ENCODE measurements around the gene DECR2. TPM values are rescaled to one million over a fixed set of nuclear protein-coding genes. Genes with fewer than 3 reads are reported as not detected.

Gene DECR2
- total RNA-seq, 1 donor from 2014 or later = 17.9 TPM

- H3K27ac ChIP-seq = no peak overlapping the region
- H3K4me3 ChIP-seq = no peak overlapping the region
- H3K4me1 ChIP-seq = peaks cover 9% of the 10 kb centered on the region
- no peak for DNase-seq (ENCODE audit: extremely low spot score in 2 of 2)
- TF ChIP-seq POLR2AphosphoS5 (IDR thresholded peaks at IDR 0.05; ENCODE audit: insufficient read depth in 1 of 2, low read depth in 1 of 2) (no peak), CTCF (IDR thresholded peaks at IDR 0.05) (no peak), POLR2A (IDR thresholded peaks at IDR 0.05) (no peak)
- no peaks in the 10 kb centered on the region for H3K9me3 ChIP-seq
- no peaks in the 10 kb centered on the region for H3K27me3 ChIP-seq
- intact Hi-C loops (cut with DNase I) = no loop called here
- H3K36me3 ChIP-seq = no peaks in the 10 kb centered on the region
These were observed 49.3 kb downstream of the DECR2 start for GRCh38 chr16:450785-451512.

GRCh38 chr16:454397-454940 is 52.8 kb downstream of the DECR2 start:
- Histone ChIP-seq H3K27ac (no peak overlapping the region), H3K36me3 (no peaks in the 10 kb centered on the region), H3K9me3 (no peaks in the 10 kb centered on the region), H3K4me3 (no peak overlapping the region), H3K27me3 (no peaks in the 10 kb centered on the region), H3K4me1 (peaks cover 26% of the 10 kb centered on the region)
- DNase-seq (ENCODE audit: extremely low spot score in 2 of 2) = no peak
- intact Hi-C loops (cut with DNase I) = no loop called here
- TF ChIP-seq POLR2AphosphoS5 (IDR thresholded peaks at IDR 0.05; ENCODE audit: insufficient read depth in 1 of 2, low read depth in 1 of 2) (no peak), POLR2A (IDR thresholded peaks at IDR 0.05) (no peak), CTCF (IDR thresholded peaks at IDR 0.05) (no peak)

- no peaks in the 10 kb centered on the region for H3K36me3 ChIP-seq
- intact Hi-C loops (cut with DNase I) = no loop called here
- TF ChIP-seq POLR2A (IDR thresholded peaks at IDR 0.05) = no peak
- peaks cover 20% of the 10 kb centered on the region for H3K4me1 ChIP-seq
- no peaks in the 10 kb centered on the region for H3K27me3 ChIP-seq
- H3K4me3 ChIP-seq = no peak overlapping the region
- no peak for DNase-seq (ENCODE audit: extremely low spot score in 2 of 2)
- no peak overlapping the region for H3K27ac ChIP-seq
- H3K9me3 ChIP-seq = no peaks in the 10 kb centered on the region
These were observed 53.8 kb downstream of the DECR2 start for GRCh38 chr16:455453-455852.

GRCh38 chr16:456891-457483 is 55.3 kb downstream of the DECR2 start:
- intact Hi-C loops (cut with DNase I) = no loop called here
- no peak overlapping the region for H3K27ac ChIP-seq
- H3K9me3 ChIP-seq = no peaks in the 10 kb centered on the region
- no peaks in the 10 kb centered on the region for H3K27me3 ChIP-seq
- H3K4me3 ChIP-seq = no peak overlapping the region
- H3K36me3 ChIP-seq = peaks cover 0 to 3% of the 10 kb centered on the region in 2 donors
- no peak for DNase-seq (ENCODE audit: extremely low spot score in 2 of 2)
- TF ChIP-seq POLR2A (IDR thresholded peaks at IDR 0.05) (no peak), CTCF (IDR thresholded peaks at IDR 0.05) (no peak), POLR2AphosphoS5 (IDR thresholded peaks at IDR 0.05; ENCODE audit: insufficient read depth in 1 of 2, low read depth in 1 of 2) (no peak)
- peaks cover 17% of the 10 kb centered on the region for H3K4me1 ChIP-seq

GRCh38 chr16:457732-458400 is 56.2 kb downstream of the DECR2 start:
- intact Hi-C loops (cut with DNase I) = no loop called here
- H3K4me1 ChIP-seq = peaks cover 17% of the 10 kb centered on the region
- no peak overlapping the region for H3K4me3 ChIP-seq
- TF ChIP-seq POLR2AphosphoS5 (IDR thresholded peaks at IDR 0.05; ENCODE audit: insufficient read depth in 1 of 2, low read depth in 1 of 2) = no peak
- no peak for TF ChIP-seq POLR2A (IDR thresholded peaks at IDR 0.05)
- TF ChIP-seq CTCF (IDR thresholded peaks at IDR 0.05) = no peak
- peaks cover 0 to 8% of the 10 kb centered on the region in 2 donors for H3K36me3 ChIP-seq
- H3K27me3 ChIP-seq = no peaks in the 10 kb centered on the region
- no peak overlapping the region for H3K27ac ChIP-seq
- DNase-seq (ENCODE audit: extremely low spot score in 2 of 2) = no peak
- H3K9me3 ChIP-seq = no peaks in the 10 kb centered on the region

Measured in vagina (tissue), 2 donors.